ENCODE data around the gene ABCB11. TPM values are rescaled to one million over a fixed set of nuclear protein-coding genes. Genes with fewer than 3 reads are reported as not detected.

ABCB11 gene
- total RNA-seq, 1 donor from 2014 or later, result not detected

DNA sequence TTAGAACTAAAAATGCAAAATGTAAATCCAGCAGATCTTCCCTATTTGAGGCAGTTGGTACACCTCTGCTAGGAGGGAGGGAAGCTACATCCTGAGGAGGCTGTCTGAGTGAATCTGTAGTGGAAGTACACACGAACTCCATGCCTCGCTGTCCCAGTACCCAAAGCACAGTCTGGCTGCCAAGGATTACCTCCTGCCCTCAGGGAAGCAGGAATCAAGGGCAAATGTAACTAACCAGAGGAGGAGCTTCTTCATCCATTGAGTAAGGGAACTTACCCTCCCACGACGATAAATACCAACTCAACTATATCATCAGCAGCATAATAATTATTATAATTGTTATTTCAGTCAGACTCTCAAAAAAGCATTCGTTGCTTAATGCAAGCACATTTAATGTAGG is 40.3 kb upstream of the ABCB11 start:
- Histone ChIP-seq H2AFZ (replicated peaks) (no peak overlapping the region), H3K27ac (no peak overlapping the region), H3K27me3 (no peaks in the 10 kb centered on the region), H3K4me3 (no peak overlapping the region), H3F3A (ENCODE audit: low read depth) (no peaks in the 10 kb centered on the region), H3K9ac (no peak overlapping the region), H3K4me1 (no peaks in the 10 kb centered on the region), H3K9me3 (ENCODE audit: low read depth) (no peaks in the 10 kb centered on the region), H3K4me2 (no peak overlapping the region), H4K20me1 (ENCODE audit: low read depth) (no peaks in the 10 kb centered on the region), H3K36me3 (no peaks in the 10 kb centered on the region), H3K79me2 (ENCODE audit: low read depth) (no peaks in the 10 kb centered on the region)
- Mint-ChIP-seq H3K4me3 (no peak overlapping the region), H3K9me3 (no peaks in the 10 kb centered on the region), H3K36me3 (no peaks in the 10 kb centered on the region), H3K27ac (no peak overlapping the region), H3K27me3 (ENCODE audit: insufficient read depth, low read depth) (no peaks in the 10 kb centered on the region), H3K4me1 (no peaks in the 10 kb centered on the region)
- DNase-seq (ENCODE audit: low spot score), result no peak
- TF ChIP-seq EZH2 (IDR thresholded peaks at IDR 0.05) (no peak), CTCF (IDR thresholded peaks at IDR 0.05) (no peak), EZH2phosphoT487 (IDR thresholded peaks at IDR 0.05) (no peak)

DNA sequence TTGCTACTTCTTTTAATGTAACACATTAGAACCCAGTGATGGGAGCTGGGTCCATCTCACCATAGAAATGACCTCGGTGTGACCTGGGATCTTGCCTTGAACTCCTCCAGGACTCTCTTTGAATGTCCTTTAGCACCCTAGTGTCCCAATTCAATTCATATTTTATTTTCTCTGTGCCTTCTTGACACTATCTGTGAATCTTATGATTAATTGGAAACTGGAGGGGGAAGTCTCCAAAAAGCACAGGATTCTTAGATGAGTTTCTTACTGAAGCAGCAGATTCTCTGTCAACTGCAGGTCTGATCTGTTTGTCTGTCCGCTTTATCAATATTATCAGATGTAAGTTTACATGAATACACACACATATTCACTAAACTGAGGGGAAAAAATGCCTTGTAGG is 38.7 kb upstream of the ABCB11 start:
- no peaks in the 10 kb centered on the region for H3K36me3 Mint-ChIP-seq
- Histone ChIP-seq H2AFZ (replicated peaks) (no peak overlapping the region), H3K9ac (no peak overlapping the region), H3K27me3 (no peaks in the 10 kb centered on the region), H3K4me3 (no peak overlapping the region), H3F3A (ENCODE audit: low read depth) (no peaks in the 10 kb centered on the region), H3K4me1 (no peaks in the 10 kb centered on the region), H3K4me2 (no peak overlapping the region), H4K20me1 (ENCODE audit: low read depth) (no peaks in the 10 kb centered on the region), H3K9me3 (ENCODE audit: low read depth) (no peaks in the 10 kb centered on the region), H3K79me2 (ENCODE audit: low read depth) (no peaks in the 10 kb centered on the region), H3K27ac (no peak overlapping the region), H3K36me3 (no peaks in the 10 kb centered on the region)
- no peak overlapping the region for H3K4me3 Mint-ChIP-seq
- H3K9me3 Mint-ChIP-seq, result no peaks in the 10 kb centered on the region
- no peaks in the 10 kb centered on the region for H3K27me3 Mint-ChIP-seq (ENCODE audit: insufficient read depth, low read depth)
- H3K4me1 Mint-ChIP-seq, result no peaks in the 10 kb centered on the region
- no peak overlapping the region for H3K27ac Mint-ChIP-seq
- no peak for DNase-seq (ENCODE audit: low spot score)
- no peak for TF ChIP-seq CTCF (IDR thresholded peaks at IDR 0.05)
- TF ChIP-seq EZH2phosphoT487 (IDR thresholded peaks at IDR 0.05), result no peak
- TF ChIP-seq EZH2 (IDR thresholded peaks at IDR 0.05), result no peak

DNA sequence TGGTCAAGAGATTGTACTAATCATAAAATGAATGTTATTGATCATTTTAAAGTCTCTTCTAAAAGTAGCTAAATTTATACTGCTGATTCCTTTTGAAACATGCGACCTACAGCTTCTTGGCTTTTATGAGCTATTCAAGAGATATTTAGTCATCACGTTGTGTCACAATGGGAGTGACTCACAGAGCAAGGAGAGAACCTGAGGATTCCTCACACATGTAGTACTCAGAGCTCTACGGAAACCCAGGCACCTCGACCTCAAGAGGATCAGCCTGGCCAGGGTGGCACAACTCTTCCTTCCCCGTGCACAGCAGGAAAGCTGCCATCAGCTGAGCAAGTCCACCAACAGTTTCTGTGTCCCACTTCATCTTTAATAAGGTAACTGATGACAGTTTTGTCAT is 38.2 kb upstream of the ABCB11 start, which contains the start of gene DHRS9:
DHRS9 (plus strand) TSS at position 223 of the 400 bp plus-strand sequence. CDS start 12,019 bp downstream, outside the sequence.
- Histone ChIP-seq H3K27me3 (no peaks in the 10 kb centered on the region), H2AFZ (replicated peaks) (no peak within 1 kb of the TSS), H3K9me3 (ENCODE audit: low read depth) (no peaks in the 10 kb centered on the region), H3K79me2 (ENCODE audit: low read depth) (no peaks in the 10 kb centered on the region), H3F3A (ENCODE audit: low read depth) (no peaks in the 10 kb centered on the region), H3K4me2 (no peak within 1 kb of the TSS), H4K20me1 (ENCODE audit: low read depth) (no peaks in the 10 kb centered on the region), H3K27ac (no peak within 1 kb of the TSS), H3K4me1 (no peaks in the 10 kb centered on the region), H3K9ac (no peak within 1 kb of the TSS), H3K4me3 (no peak within 1 kb of the TSS), H3K36me3 (no peaks in the 10 kb centered on the region)
- Mint-ChIP-seq H3K4me1 (no peaks in the 10 kb centered on the region), H3K27me3 (ENCODE audit: insufficient read depth, low read depth) (no peaks in the 10 kb centered on the region), H3K9me3 (no peaks in the 10 kb centered on the region), H3K27ac (no peak within 1 kb of the TSS), H3K36me3 (no peaks in the 10 kb centered on the region), H3K4me3 (no peak within 1 kb of the TSS)
- no peak for TF ChIP-seq CTCF (IDR thresholded peaks at IDR 0.05)
- DNase-seq (ENCODE audit: low spot score), result no peak

Data from neural progenitor cell (in vitro differentiated cells).